Measurements from ENCODE around the gene AMFR. TPM values are rescaled to one million over a fixed set of nuclear protein-coding genes. Genes with fewer than 3 reads are reported as not detected.
A peak's percentile ranks its signal among the peaks of the same experiment; 100 is the strongest.

AMFR gene
- total and polyA plus RNA-seq, 2 of the 8 experiments (the other 6 are each of a cell fraction or from before 2014, with no cell fraction given) = 18.6 to 21.7 TPM

GRCh38 chr16:56312556-56312955, 112.8 kb downstream of the AMFR start:
- peaks cover 0 to 3% (median 0%) of the 10 kb centered on the region in 4 experiments; a peak in 2 of 7 replicates for H3K27me3 ChIP-seq (replicated peaks in 1 of 4; ENCODE audit: control insufficient read depth in 3 of 4, extremely low read depth in 1 of 4, insufficient read depth in 3 of 4, low read length in 3 of 4)
- no peak overlapping the region for H2AK5ac ChIP-seq (ENCODE audit: low read depth, low read length)
- no peaks in the 10 kb centered on the region for H3K79me2 ChIP-seq (ENCODE audit: control insufficient read depth in 1 of 2, insufficient read depth in 2 of 2, low read length in 2 of 2)
- H2AFZ ChIP-seq (ENCODE audit: low read length) = no peak overlapping the region
- H3K9me3 ChIP-seq (ENCODE audit: insufficient read depth in 2 of 2, low read depth in 1 of 2, low read length in 1 of 2) = no peaks in the 10 kb centered on the region
- H4K8ac ChIP-seq (ENCODE audit: extremely low read depth, insufficient read depth, low read length) = 0 out of 2 replicates have a peak overlapping the region, but pooled peaks have one; percentile 1
- 92% methylated on average over 7 of the region's 7 CpGs; no CpG with 5 or more reads in 1 of the 2 experiments for WGBS, 2 experiments (ENCODE audit: extremely low coverage in 1 of 2, insufficient coverage in 1 of 2, insufficient read length in 1 of 2, insufficient replicate concordance in 2 of 2, low coverage in 1 of 2, low lambda C conversion rate in 2 of 2, missing lambda C conversion rate in 1 of 2)
- no peak overlapping the region for H3K4ac ChIP-seq (replicated peaks; ENCODE audit: insufficient read length, low read depth, low read length)
- H3K23me2 ChIP-seq (ENCODE audit: low read depth, low read length) = no peaks in the 10 kb centered on the region
- H3K18ac ChIP-seq (ENCODE audit: extremely low read depth, low read length) = no peak overlapping the region
- H4K20me1 ChIP-seq (replicated peaks in 1 of 2; ENCODE audit: control insufficient read depth in 1 of 2, insufficient read depth in 2 of 2, low read length in 2 of 2) = no peaks in the 10 kb centered on the region
- DNase-seq (ENCODE audit: low read depth in 1 of 2, low spot score in 2 of 2) (no peak), FAIRE-seq (no peak)
- H2BK15ac ChIP-seq (ENCODE audit: low read length) = no peak overlapping the region
- H3K14ac ChIP-seq (ENCODE audit: insufficient read length) = no peak overlapping the region
- H3K23ac ChIP-seq (ENCODE audit: insufficient read length) = no peak overlapping the region
- H3K56ac ChIP-seq (replicated peaks; ENCODE audit: insufficient read length, low read depth, low read length) = no peak overlapping the region
- H2BK5ac ChIP-seq (ENCODE audit: low read depth, low read length) = no peak overlapping the region
- no peak overlapping the region for H3K9ac ChIP-seq (replicated peaks in 1 of 4; ENCODE audit: extremely low read depth in 1 of 4, low read depth in 3 of 4, low read length in 3 of 4)
- H3K4me2 ChIP-seq (ENCODE audit: insufficient read depth in 1 of 2, low read depth in 2 of 2, low read length in 2 of 2) = no peak overlapping the region
- no peak overlapping the region for H2BK20ac ChIP-seq (ENCODE audit: low read length)
- H4K5ac ChIP-seq (ENCODE audit: insufficient read length, low read depth, low read length) = no peak overlapping the region
- no peak overlapping the region for H2BK12ac ChIP-seq (ENCODE audit: low read depth, low read length)
- no peaks in the 10 kb centered on the region for H3K36me3 ChIP-seq (ENCODE audit: control insufficient read depth in 2 of 4, insufficient read depth in 4 of 4, low read length in 3 of 4)
- no peaks in the 10 kb centered on the region for H3K79me1 ChIP-seq (ENCODE audit: low read depth, low read length)
- no peak overlapping the region for H4K91ac ChIP-seq (replicated peaks; ENCODE audit: insufficient read length, low read length)
- H2BK120ac ChIP-seq (replicated peaks; ENCODE audit: low read depth, low read length) = no peak overlapping the region
- CTCF ChIA-PET (ENCODE audit: partially characterized antibody) = interaction anchor here (0.8 to 4.8 kb wide), 10 partner anchors 9 to 115 kb away, joined by 3 to 26 read pairs (median 6); no protein-coding TSS in a partner anchor
- H3K4me3 ChIP-seq (ENCODE audit: extremely low read depth in 1 of 4, insufficient read depth in 2 of 4, low read depth in 3 of 4, low read length in 4 of 4) = no peak overlapping the region
- no peak overlapping the region for H3K27ac ChIP-seq (ENCODE audit: low read depth, low read length)
- POLR2A ChIA-PET (ENCODE audit: partially characterized antibody) = no interaction called here
- H3K4me1 ChIP-seq (replicated peaks in 1 of 4; ENCODE audit: control insufficient read depth in 3 of 4, insufficient read depth in 4 of 4, low read length in 3 of 4) = no peaks in the 10 kb centered on the region
- TF ChIP-seq FOSL1 (IDR thresholded peaks at IDR 0.05; ENCODE audit: insufficient read depth, low read depth, low read length) (no peak), CBX5 (IDR thresholded peaks at IDR 0.05; ENCODE audit: low read depth, low read length) (no peak), HDAC2 (IDR thresholded peaks at IDR 0.05; ENCODE audit: borderline replicate concordance in 1 of 2, low read depth in 2 of 2, low read length in 2 of 2) (no peak), CTBP2 (IDR thresholded peaks at IDR 0.05; ENCODE audit: borderline replicate concordance, insufficient read depth, insufficient read length, low read length) (no peak), RAD21 (IDR thresholded peaks at IDR 0.05 in 1 of 2, conservative IDR thresholded peaks at IDR 0.05 in 1 of 2; ENCODE audit: low read depth in 2 of 2, low read length in 2 of 2) (no peak), ASH2L (IDR thresholded peaks at IDR 0.05; ENCODE audit: low read length) (no peak), EGR1 (IDR thresholded peaks at IDR 0.05; ENCODE audit: borderline replicate concordance, low read depth, low read length) (no peak), KDM4A (IDR thresholded peaks at IDR 0.05; ENCODE audit: low read depth, low read length, severe bottlenecking) (no peak), POLR2A (IDR thresholded peaks at IDR 0.05; ENCODE audit: control extremely low read depth in 1 of 2, low read depth in 2 of 2, low read length in 2 of 2) (no peak), USF2 (IDR thresholded peaks at IDR 0.05; ENCODE audit: low read length) (no peak), TBP (IDR thresholded peaks at IDR 0.05; ENCODE audit: low read depth, low read length) (no peak), NRF1 (IDR thresholded peaks at IDR 0.05; ENCODE audit: low read depth, low read length) (no peak), CHD2 (IDR thresholded peaks at IDR 0.05; ENCODE audit: low read length) (no peak)
